ENCODE data around the gene BICDL2.
A peak's percentile ranks its signal among the peaks of the same experiment; 100 is the strongest.

Gene BICDL2

DNA sequence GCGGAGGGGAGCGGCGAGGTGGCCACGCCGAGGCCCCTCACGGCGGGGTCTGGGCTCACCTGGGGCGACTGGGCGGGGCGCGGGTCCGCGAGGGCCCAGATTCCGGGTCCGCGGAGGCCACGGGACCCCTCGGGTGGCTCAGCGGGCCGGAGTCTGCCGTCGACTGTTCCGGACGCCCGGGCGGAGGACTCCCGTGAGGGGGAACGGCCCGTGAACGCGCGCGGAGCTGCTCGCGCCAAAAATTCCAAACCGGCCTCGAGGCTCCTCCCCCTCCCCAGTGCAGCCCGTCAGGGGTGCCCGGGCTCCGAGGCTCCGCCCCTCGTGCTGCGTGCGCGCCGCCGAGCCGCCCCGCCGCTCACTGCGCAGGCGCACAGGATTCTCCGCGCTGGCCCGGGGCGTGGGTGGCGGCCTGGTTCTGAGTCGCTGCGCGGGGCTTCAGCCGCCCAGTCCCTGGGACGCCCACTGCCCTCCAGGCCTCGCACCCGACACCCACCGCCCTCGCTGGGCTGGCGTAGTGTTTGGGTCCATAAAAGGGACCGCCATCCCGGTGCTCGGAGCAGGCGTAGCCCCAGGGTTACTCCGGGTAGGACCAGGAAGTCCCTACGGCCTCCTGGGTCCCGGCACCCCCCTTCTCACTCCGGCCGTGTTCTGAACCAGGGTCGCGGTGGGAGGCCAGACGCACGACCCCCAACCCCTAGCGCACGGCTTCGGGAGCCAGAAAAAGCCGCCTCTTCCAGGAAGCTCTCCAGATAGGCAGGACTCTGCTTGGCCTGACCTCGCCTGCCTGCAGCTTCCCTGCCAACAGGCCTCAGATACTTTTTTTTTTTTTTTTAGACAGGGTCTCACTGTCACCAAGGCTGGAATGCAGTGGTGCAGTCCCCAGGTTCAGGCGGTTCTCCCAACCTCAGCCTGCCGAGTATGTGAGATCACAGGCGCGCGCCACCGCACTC lies 56.2 kb downstream of the BICDL2 start, which contains the start of gene PKMYT1:
Gene PKMYT1, minus strand, starts transcription at position 220 of the 950 bp plus-strand sequence. CDS start 789 bp downstream, outside the sequence.
- H3K27ac ChIP-seq = peak within 1 kb of the TSS; percentile 72 to 91
- DNase-seq (ENCODE audit: low spot score) = peak; percentile 92
- TF ChIP-seq, protein P1, sequence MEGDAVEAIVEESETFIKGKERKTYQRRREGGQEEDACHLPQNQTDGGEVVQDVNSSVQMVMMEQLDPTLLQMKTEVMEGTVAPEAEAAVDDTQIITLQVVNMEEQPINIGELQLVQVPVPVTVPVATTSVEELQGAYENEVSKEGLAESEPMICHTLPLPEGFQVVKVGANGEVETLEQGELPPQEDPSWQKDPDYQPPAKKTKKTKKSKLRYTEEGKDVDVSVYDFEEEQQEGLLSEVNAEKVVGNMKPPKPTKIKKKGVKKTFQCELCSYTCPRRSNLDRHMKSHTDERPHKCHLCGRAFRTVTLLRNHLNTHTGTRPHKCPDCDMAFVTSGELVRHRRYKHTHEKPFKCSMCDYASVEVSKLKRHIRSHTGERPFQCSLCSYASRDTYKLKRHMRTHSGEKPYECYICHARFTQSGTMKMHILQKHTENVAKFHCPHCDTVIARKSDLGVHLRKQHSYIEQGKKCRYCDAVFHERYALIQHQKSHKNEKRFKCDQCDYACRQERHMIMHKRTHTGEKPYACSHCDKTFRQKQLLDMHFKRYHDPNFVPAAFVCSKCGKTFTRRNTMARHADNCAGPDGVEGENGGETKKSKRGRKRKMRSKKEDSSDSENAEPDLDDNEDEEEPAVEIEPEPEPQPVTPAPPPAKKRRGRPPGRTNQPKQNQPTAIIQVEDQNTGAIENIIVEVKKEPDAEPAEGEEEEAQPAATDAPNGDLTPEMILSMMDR (IDR thresholded peaks at IDR 0.05) = no peak
- H3K4me3 ChIP-seq = peak within 1 kb of the TSS; percentile 87

- Histone ChIP-seq H3K27ac (no peak overlapping the region), H3K4me3 (peak overlapping the region; percentile 87)
- no peak for DNase-seq (ENCODE audit: low spot score)
- TF ChIP-seq, protein P1 (IDR thresholded peaks at IDR 0.05) = no peak
Observed at GRCh38 chr16:2979669-2980226, 57.0 kb downstream of the BICDL2 start.

All from coronary artery (tissue), 2 donors.